22Rv1 (cell line): ENCODE data around the gene SCARF1.

ENCODE experiments used
- CTCF ChIP-seq: fragments of 450-650 bp; IDR thresholded peaks from 2 replicates; pipeline ENCODE4 v1.5.1; 2017; ENCODE audit warnings: mild to moderate bottlenecking
- ZFX ChIP-seq: fragments of 450-650 bp; IDR thresholded peaks from 2 replicates; pipeline ENCODE4 v1.6.1; 2017; ENCODE audit warnings: antibody characterized with exemption, borderline replicate concordance

DNA sequence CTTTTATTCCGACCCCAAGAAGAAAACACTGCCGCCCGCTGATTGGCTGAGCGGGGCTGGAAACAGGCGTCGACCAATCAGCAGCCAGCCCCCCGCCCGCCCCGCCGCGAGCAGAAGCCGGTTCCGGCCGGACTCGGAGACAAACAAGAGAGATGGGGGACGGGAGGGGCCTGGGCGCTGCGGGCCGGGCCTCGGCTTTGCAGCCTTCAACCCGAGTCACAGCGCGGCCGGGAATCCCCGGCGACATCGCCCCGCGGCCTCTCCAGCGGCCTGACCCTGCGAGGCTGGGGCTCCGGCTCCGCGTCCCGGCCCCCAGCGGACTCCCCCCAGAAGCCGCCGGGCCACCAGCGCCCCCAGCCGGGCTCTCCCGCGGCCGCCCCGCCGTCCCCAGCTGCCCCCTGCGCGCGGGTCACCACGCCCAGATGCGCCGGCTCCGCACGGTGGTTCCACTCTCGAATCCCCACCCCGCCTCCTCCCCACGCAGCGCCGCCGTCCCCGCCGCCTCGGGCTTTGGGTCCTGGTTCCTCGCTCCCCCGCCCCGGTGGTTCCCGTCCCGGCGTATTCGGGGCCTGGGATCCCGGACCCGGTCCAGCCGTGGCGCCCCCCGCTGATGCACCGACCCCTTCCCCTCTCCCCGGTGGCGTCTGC, 16.6 kb downstream of the SCARF1 start:
- peak; percentile 39 for TF ChIP-seq CTCF
- TF ChIP-seq ZFX: no peak
